Fibroblast of lung (primary cell): ENCODE measurements around the gene RASGEF1C. TPM values are rescaled to one million over a fixed set of nuclear protein-coding genes. Genes with fewer than 3 reads are reported as not detected.

Source experiments
- DNase-seq, 2 donors: peaks; one replicate each; pipeline versions ENCODE4 v3.0.0 to v3.0.0-alpha.2; 2010; ENCODE audit warnings: low read depth in 2 of 2
- H2AFZ ChIP-seq: 2 replicates; pipeline ENCODE4 v1.5.1; 2012; ENCODE audit warnings: low read length, control low read depth, inconsistent platforms
- H3K27ac ChIP-seq: 2 replicates; pipeline ENCODE4 v1.5.1; 2011; ENCODE audit warnings: low read length, control low read depth; ENCODE audit not compliant: insufficient read depth
- H3K27me3 ChIP-seq: 2 replicates; pipeline ENCODE4 v1.5.1; 2011; ENCODE audit warnings: mild to moderate bottlenecking, low read length; ENCODE audit not compliant: control insufficient read depth, insufficient read depth
- H3K36me3 ChIP-seq: 2 replicates; pipeline ENCODE4 v1.5.1; 2011; ENCODE audit warnings: low read length; ENCODE audit not compliant: control insufficient read depth, insufficient read depth
- H3K4me1 ChIP-seq: 2 replicates; pipeline ENCODE4 v1.5.1; 2011; ENCODE audit warnings: low read length; ENCODE audit not compliant: control insufficient read depth, insufficient read depth; ENCODE audit errors: extremely low read depth
- H3K4me2 ChIP-seq: 2 replicates; pipeline ENCODE4 v1.5.1; 2011; ENCODE audit warnings: low read length, control low read depth; ENCODE audit not compliant: insufficient read depth; ENCODE audit errors: extremely low read depth
- H3K4me3 ChIP-seq, 4 experiments: fragments of 200-600 bp in 1 of 4; sonication (generic) in 1 of 4; replicated peaks in 1 of 4; 2 replicates each; pipeline ENCODE4 v1.5.1; 2011 to 2016; ENCODE audit warnings: low read length in 4 of 4, low read depth in 3 of 4, mild to moderate bottlenecking in 3 of 4, control low read depth in 2 of 4, inconsistent platforms in 1 of 4, mixed read lengths in 1 of 4; ENCODE audit not compliant: insufficient read depth in 1 of 4; ENCODE audit errors: control extremely low read depth in 1 of 4
- H3K79me2 ChIP-seq: 2 replicates; pipeline ENCODE4 v1.5.1; 2012; ENCODE audit warnings: mild to moderate bottlenecking, low read length, inconsistent platforms; ENCODE audit not compliant: control insufficient read depth, insufficient read depth
- H3K9ac ChIP-seq: 2 replicates; pipeline ENCODE4 v1.5.1; 2011; ENCODE audit warnings: mild to moderate bottlenecking, low read length, control low read depth; ENCODE audit not compliant: insufficient read depth
- H3K9me3 ChIP-seq: 2 replicates; pipeline ENCODE4 v1.5.1; 2012; ENCODE audit warnings: low read depth, low read length; ENCODE audit not compliant: control insufficient read depth, insufficient read depth
- H4K20me1 ChIP-seq: 2 replicates; pipeline ENCODE4 v1.5.1; 2011; ENCODE audit warnings: low read length; ENCODE audit not compliant: control insufficient read depth, insufficient read depth; ENCODE audit errors: extremely low read depth
- EZH2 ChIP-seq: IDR thresholded peaks from 2 replicates; pipeline ENCODE4 v1.5.1; 2012; ENCODE audit warnings: low read length, control low read depth, mild to moderate bottlenecking; ENCODE audit errors: missing control alignments
- polyA plus RNA-seq, 2 donors: library from polyadenylated mRNA; depleted of rRNA in 1 of 2; stranded (reverse) in 1 of 2; unstranded in 1 of 2; fragments of >200 nt; gene quantifications; 2 replicates each; pipeline ENCODE4 v1.2.1, GENCODE V29; 2011 to 2012; ENCODE audit warnings: missing spikeins in 1 of 2
- total RNA-seq: library from RNA; depleted of rRNA; stranded (reverse); fragments of >200 nt; gene quantifications from 2 replicates; pipeline ENCODE4 v1.2.1, GENCODE V29; 2014
- TF ChIP-seq, protein P1 (sequence below), 2 donors: IDR thresholded peaks in 1 of 2; conservative IDR thresholded peaks in 1 of 2; 1 replicate in 1 of 2; 2 replicates in 1 of 2; pipeline ENCODE4 v1.5.1; 2011 to 2012; ENCODE audit warnings: low read length in 2 of 2, control low read depth in 1 of 2, inconsistent platforms in 1 of 2, low read depth in 1 of 2, mild to moderate bottlenecking in 1 of 2

The RASGEF1C gene
- total and polyA plus RNA-seq, 2 donors (not counting 1 experiment from before 2014, with no cell fraction given): under 0.01 TPM; not detected in 1

DNA sequence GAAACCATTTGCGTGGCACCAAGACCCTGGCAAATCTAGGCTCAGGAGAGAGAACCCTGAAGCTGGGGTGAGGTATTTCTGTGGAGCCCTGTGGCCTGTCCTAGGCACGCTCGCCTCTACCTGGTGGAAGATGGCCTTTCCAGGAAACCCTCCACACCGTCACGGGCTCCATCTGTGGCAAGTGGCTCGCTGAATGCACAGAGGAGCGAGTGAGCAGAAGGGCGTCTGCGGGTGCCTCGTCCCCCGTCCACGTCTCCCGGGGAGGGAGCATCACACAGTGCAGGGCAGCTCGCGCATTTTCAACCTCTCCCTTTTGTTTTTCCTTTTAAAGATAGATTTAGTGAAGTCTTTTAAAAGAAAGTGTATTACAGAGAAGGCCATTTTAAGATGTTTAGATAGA is 25.3 kb upstream of the RASGEF1C start:
- TF ChIP-seq, protein P1, sequence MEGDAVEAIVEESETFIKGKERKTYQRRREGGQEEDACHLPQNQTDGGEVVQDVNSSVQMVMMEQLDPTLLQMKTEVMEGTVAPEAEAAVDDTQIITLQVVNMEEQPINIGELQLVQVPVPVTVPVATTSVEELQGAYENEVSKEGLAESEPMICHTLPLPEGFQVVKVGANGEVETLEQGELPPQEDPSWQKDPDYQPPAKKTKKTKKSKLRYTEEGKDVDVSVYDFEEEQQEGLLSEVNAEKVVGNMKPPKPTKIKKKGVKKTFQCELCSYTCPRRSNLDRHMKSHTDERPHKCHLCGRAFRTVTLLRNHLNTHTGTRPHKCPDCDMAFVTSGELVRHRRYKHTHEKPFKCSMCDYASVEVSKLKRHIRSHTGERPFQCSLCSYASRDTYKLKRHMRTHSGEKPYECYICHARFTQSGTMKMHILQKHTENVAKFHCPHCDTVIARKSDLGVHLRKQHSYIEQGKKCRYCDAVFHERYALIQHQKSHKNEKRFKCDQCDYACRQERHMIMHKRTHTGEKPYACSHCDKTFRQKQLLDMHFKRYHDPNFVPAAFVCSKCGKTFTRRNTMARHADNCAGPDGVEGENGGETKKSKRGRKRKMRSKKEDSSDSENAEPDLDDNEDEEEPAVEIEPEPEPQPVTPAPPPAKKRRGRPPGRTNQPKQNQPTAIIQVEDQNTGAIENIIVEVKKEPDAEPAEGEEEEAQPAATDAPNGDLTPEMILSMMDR (conservative IDR thresholded peaks at IDR 0.05 in 1 of 2, IDR thresholded peaks at IDR 0.05 in 1 of 2; ENCODE audit: low read depth in 1 of 2, low read length in 2 of 2): no peak
- TF ChIP-seq EZH2: no peak
- Histone ChIP-seq H3K9ac (no peak overlapping the region), H3K36me3 (peaks cover 3% of the 10 kb centered on the region), H2AFZ (no peak overlapping the region), H3K27ac (no peak overlapping the region), H3K4me3 (no peak overlapping the region), H4K20me1 (no peaks in the 10 kb centered on the region), H3K79me2 (no peaks in the 10 kb centered on the region), H3K4me2 (no peak overlapping the region), H3K4me1 (no peaks in the 10 kb centered on the region), H3K27me3 (no peaks in the 10 kb centered on the region), H3K9me3 (no peaks in the 10 kb centered on the region)
- no peak for DNase-seq

DNA sequence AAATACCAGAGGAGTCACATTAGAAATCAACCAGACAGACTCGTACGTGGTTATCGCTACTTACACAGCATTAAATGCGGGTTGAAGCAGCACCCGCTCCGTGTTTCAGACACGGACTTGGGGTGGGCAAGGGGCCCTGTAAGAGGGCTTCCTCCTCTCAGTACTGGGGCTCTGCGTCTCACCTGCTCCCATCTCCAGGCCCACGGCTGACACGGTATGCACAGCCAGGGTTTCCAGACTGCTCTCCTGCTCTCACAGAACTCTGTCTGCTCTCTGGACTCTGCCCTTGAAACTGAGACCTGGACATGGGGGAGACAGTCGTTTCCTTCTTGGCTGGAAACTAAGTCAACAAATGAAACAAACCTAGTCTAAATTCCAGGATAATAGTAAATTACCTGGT is 24.7 kb upstream of the RASGEF1C start:
- Histone ChIP-seq H4K20me1 (no peaks in the 10 kb centered on the region), H2AFZ (no peak overlapping the region), H3K79me2 (no peaks in the 10 kb centered on the region), H3K27ac (peak overlapping the region; percentile 28), H3K9me3 (no peaks in the 10 kb centered on the region), H3K4me1 (no peaks in the 10 kb centered on the region), H3K9ac (no peak overlapping the region), H3K36me3 (peaks cover 3% of the 10 kb centered on the region), H3K4me3 (no peak overlapping the region), H3K27me3 (no peaks in the 10 kb centered on the region), H3K4me2 (no peak overlapping the region)
- no peak for DNase-seq
- no peak for TF ChIP-seq EZH2
- TF ChIP-seq, protein P1 (conservative IDR thresholded peaks at IDR 0.05 in 1 of 2, IDR thresholded peaks at IDR 0.05 in 1 of 2; ENCODE audit: low read depth in 1 of 2, low read length in 2 of 2): no peak

DNA sequence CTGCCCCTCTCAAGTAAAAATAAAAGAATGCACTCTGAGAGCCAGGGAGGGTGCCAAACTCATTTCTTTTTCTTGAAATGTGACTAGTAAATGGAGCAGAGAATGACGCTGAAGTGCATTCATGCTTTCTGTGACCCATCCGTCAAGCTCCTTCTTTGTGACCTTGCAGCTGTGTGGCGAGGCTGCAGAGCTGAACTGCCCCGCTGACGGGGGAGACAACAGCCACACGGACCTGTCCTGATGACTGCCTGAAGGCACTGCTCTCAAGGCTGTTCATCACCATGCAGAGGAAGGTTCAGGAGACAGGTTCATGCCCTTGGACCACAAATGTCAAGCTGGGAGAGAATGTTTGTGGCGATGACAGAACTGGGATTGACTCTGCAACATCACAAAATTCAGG is 21.0 kb upstream of the RASGEF1C start:
- Histone ChIP-seq H4K20me1 (no peaks in the 10 kb centered on the region), H3K79me2 (no peaks in the 10 kb centered on the region), H3K27me3 (no peaks in the 10 kb centered on the region), H3K9ac (no peak overlapping the region), H3K9me3 (no peaks in the 10 kb centered on the region), H2AFZ (no peak overlapping the region), H3K4me2 (no peak overlapping the region), H3K36me3 (no peaks in the 10 kb centered on the region), H3K27ac (no peak overlapping the region), H3K4me1 (no peaks in the 10 kb centered on the region), H3K4me3 (no peak overlapping the region)
- TF ChIP-seq, protein P1 (conservative IDR thresholded peaks at IDR 0.05 in 1 of 2, IDR thresholded peaks at IDR 0.05 in 1 of 2; ENCODE audit: low read depth in 1 of 2, low read length in 2 of 2): no peak
- no peak for TF ChIP-seq EZH2
- DNase-seq: no peak
